PC-9 (cell line): ENCODE data around the gene DNASE2. TPM values are rescaled to one million over a fixed set of nuclear protein-coding genes. Genes with fewer than 3 reads are reported as not detected.
A peak's percentile ranks its signal among the peaks of the same experiment; 100 is the strongest.
"Not testable (repeated sequence)": the region's sequence is repeated elsewhere in the genome, so short reads cannot be mapped to it uniquely, and the experiment has no call there.

Source experiments
- BruUV-seq: library from RNA; stranded (reverse); fragments of 400-500 nt; replicated peaks from 2 replicates; lab custom pipeline; 2021; lab: Mats Ljungman, UMichigan
- CTCF ChIA-PET: fragments of 300-600 bp; sonication (Branson Sonifier 250); formaldehyde crosslinking; loops from one replicate; lab custom pipeline; 2022; ENCODE audit warnings: antibody characterized with exemption; lab: Charles Lee
- POLR2A ChIA-PET: fragments of 300-600 bp; sonication (Branson Sonifier 250); formaldehyde crosslinking; loops from one replicate; lab custom pipeline; 2022; ENCODE audit warnings: antibody characterized with exemption; ENCODE audit not compliant: unreplicated experiment; lab: Charles Lee
- DNase-seq, 2 experiments: peaks; one replicate each; pipeline versions ENCODE4 v3.0.0 to v3.0.0-alpha.2; 2015 to 2022; ENCODE audit warnings: mixed read lengths in 1 of 2
- H2AFZ ChIP-seq: fragments of 200-600 bp; sonication (generic); 2 replicates; pipeline ENCODE4 v1.8.1; 2017; ENCODE audit warnings: antibody characterized with exemption
- H3F3A ChIP-seq: fragments of 200-600 bp; sonication (generic); 2 replicates; pipeline ENCODE4 v1.8.1; 2017; ENCODE audit warnings: antibody characterized with exemption, mild to moderate bottlenecking, low read depth; ENCODE audit not compliant: insufficient read depth
- H3K27ac ChIP-seq: fragments of 200-600 bp; sonication (generic); 2 replicates; pipeline ENCODE4 v1.6.1; 2016; ENCODE audit warnings: mixed run types
- H3K27me3 ChIP-seq: fragments of 200-600 bp; sonication (generic); 2 replicates; pipeline ENCODE4 v1.6.1; 2016; ENCODE audit warnings: low read depth, mixed run types; ENCODE audit not compliant: insufficient read depth
- H3K36me3 ChIP-seq: fragments of 200-600 bp; sonication (generic); 2 replicates; pipeline ENCODE4 v1.6.1; 2016; ENCODE audit warnings: low read depth, mixed run types
- H3K4me1 ChIP-seq: fragments of 200-600 bp; sonication (generic); replicated peaks from 2 replicates; pipeline ENCODE4 v1.6.1; 2016; ENCODE audit warnings: mixed run types; ENCODE audit not compliant: insufficient read depth
- H3K4me2 ChIP-seq: fragments of 200-600 bp; sonication (generic); 2 replicates; pipeline ENCODE4 v1.6.1; 2017; ENCODE audit warnings: mixed run types
- H3K4me3 ChIP-seq: fragments of 200-600 bp; sonication (generic); 2 replicates; pipeline ENCODE4 v1.6.1; 2016; ENCODE audit warnings: mixed run types
- H3K79me2 ChIP-seq: fragments of 200-600 bp; sonication (generic); 2 replicates; pipeline ENCODE4 v1.6.1; 2017; ENCODE audit warnings: low read depth, mixed run types
- H3K9me2 ChIP-seq: fragments of 200-600 bp; sonication (generic); 2 replicates; pipeline ENCODE4 v1.8.1; 2017; ENCODE audit warnings: mild to moderate bottlenecking; ENCODE audit not compliant: insufficient read depth
- H3K9me3 ChIP-seq: fragments of 200-600 bp; sonication (generic); 2 replicates; pipeline ENCODE4 v1.8.1; 2016; ENCODE audit warnings: low read depth; ENCODE audit not compliant: insufficient read depth
- H4K20me1 ChIP-seq: fragments of 200-600 bp; sonication (generic); 2 replicates; pipeline ENCODE4 v1.8.1; 2017; ENCODE audit not compliant: insufficient read depth
- EZH2 ChIP-seq: fragments of 200-600 bp; sonication (generic); IDR thresholded peaks from 2 replicates; pipeline ENCODE4 v1.8.0; 2017; ENCODE audit warnings: antibody characterized with exemption, low read depth
- intact Hi-C: fragments of 100-400 bp; cut with micrococcal nuclease; formaldehyde crosslinking; loops from one replicate; pipeline ENCODE4 v1.10.0; 2022; ENCODE audit not compliant: unreplicated experiment
- total RNA-seq: library from RNA; stranded (reverse); gene quantifications from 2 replicates; pipeline ENCODE4 v1.2.3, GENCODE V29; 2021
- TF ChIP-seq, protein P1 (sequence below): fragments of 200-600 bp; sonication (generic); conservative IDR thresholded peaks from 2 replicates; pipeline ENCODE4 v1.6.1; 2017; ENCODE audit warnings: mixed run types, antibody characterized with exemption, mild to moderate bottlenecking, moderate library complexity

DNASE2 gene
- total RNA-seq, 1 experiment from 2014 or later = 68.4 TPM

GRCh38 chr19:12847159-12848139, 33.8 kb downstream of the DNASE2 start:
- H2AFZ ChIP-seq = peak overlapping the region; percentile 84
- H3K4me1 ChIP-seq = 0 out of 2 replicates have a peak, but pooled peaks cover 3% of the 10 kb centered on the region
- H3K27me3 ChIP-seq = no peaks in the 10 kb centered on the region
- no peak for TF ChIP-seq EZH2
- TF ChIP-seq, protein P1, sequence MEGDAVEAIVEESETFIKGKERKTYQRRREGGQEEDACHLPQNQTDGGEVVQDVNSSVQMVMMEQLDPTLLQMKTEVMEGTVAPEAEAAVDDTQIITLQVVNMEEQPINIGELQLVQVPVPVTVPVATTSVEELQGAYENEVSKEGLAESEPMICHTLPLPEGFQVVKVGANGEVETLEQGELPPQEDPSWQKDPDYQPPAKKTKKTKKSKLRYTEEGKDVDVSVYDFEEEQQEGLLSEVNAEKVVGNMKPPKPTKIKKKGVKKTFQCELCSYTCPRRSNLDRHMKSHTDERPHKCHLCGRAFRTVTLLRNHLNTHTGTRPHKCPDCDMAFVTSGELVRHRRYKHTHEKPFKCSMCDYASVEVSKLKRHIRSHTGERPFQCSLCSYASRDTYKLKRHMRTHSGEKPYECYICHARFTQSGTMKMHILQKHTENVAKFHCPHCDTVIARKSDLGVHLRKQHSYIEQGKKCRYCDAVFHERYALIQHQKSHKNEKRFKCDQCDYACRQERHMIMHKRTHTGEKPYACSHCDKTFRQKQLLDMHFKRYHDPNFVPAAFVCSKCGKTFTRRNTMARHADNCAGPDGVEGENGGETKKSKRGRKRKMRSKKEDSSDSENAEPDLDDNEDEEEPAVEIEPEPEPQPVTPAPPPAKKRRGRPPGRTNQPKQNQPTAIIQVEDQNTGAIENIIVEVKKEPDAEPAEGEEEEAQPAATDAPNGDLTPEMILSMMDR = peak; percentile 99
- DNase-seq = peak; percentile 76 to 92
- H3K79me2 ChIP-seq = no peaks in the 10 kb centered on the region
- peaks cover 12% of the 10 kb centered on the region; the same call in 1 of the 2 replicates for H3F3A ChIP-seq
- CTCF ChIA-PET = interaction anchor here (0.5 to 1.5 kb wide), 12 partner anchors 19 to 169 kb away, joined by 3 to 14 read pairs (median 4); partner anchors contain the start of genes DNASE2 and GCDH
- no TSS peak for BruUV-seq
- H3K27ac ChIP-seq = no peak overlapping the region
- no peaks in the 10 kb centered on the region for H3K36me3 ChIP-seq
- H4K20me1 ChIP-seq = no peaks in the 10 kb centered on the region
- peak overlapping the region; percentile 84 for H3K4me2 ChIP-seq
- intact Hi-C loops = loop anchor here (1.0 to 2.0 kb wide), 2 partner anchors 51 to 81 kb away; no protein-coding TSS in a partner anchor
- POLR2A ChIA-PET = interaction anchor here (0.5 to 0.7 kb wide), 2 partner anchors 52 to 447 kb away, joined by 3 to 10 read pairs; partner anchors contain the start of gene ZNF799
- H3K9me3 ChIP-seq = no peaks in the 10 kb centered on the region
- H3K9me2 ChIP-seq = no peaks in the 10 kb centered on the region
- peak overlapping the region; percentile 49; the same call in 1 of the 2 replicates for H3K4me3 ChIP-seq

GRCh38 chr19:12846613-12847012, 34.6 kb downstream of the DNASE2 start:
- not testable (repeated sequence) for H2AFZ ChIP-seq, H3K9me2 ChIP-seq, H3K27me3 ChIP-seq, H3K9me3 ChIP-seq, H3K79me2 ChIP-seq, H3K4me2 ChIP-seq, BruUV-seq, H3K4me1 ChIP-seq, DNase-seq, H4K20me1 ChIP-seq, H3K36me3 ChIP-seq, H3K4me3 ChIP-seq, H3K27ac ChIP-seq
- intact Hi-C loops = loop anchor here (1.0 to 2.0 kb wide), 2 partner anchors 50 to 80 kb away; no protein-coding TSS in a partner anchor
- ChIA-PET CTCF (interaction anchor here (0.5 to 1.5 kb wide), 3 partner anchors 80 to 1522 kb away, joined by 3 to 10 read pairs (median 5); no protein-coding TSS in a partner anchor), POLR2A (interaction anchor here (0.5 to 0.7 kb wide), 3 partner anchors 128 to 1692 kb away, joined by 4 to 10 read pairs (median 9); partner anchors contain the start of gene ZNF799)
- peaks cover 14% of the 10 kb centered on the region; the same call in 1 of the 2 replicates for H3F3A ChIP-seq

DNA sequence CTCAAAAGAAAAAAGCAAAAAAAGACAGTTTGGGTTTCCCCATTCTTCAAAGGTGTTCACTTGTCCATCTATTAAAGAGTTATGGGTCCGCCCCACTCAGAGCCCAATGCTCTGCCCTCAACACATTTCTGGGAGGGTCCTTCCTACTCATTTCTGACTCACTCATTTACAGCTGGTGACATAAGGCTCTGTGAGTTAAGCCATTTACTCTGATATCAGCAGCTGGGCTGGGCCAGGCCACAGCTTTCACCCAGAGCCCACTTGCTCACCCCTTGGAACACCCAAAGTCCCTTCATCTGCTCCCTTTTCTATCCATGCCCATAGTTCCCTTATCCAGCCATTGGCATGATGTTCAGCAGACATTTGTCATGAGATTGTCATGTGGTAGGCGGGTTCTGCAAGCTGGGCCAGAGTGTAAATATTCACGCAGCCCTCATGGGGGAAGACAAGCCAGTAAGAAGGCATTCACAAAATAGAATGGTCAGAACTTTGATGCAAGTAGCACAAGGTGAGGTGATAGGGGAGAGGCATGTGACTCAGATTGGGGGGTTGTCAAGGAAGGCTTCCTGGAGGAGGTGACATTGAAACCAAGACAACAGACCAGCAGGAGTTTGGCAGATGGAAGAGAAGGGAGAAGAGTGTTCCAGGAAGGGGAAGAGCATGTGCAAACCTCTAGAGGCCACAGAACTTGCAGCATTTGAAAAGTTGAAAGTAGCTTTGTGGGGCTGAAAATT, 37.1 kb downstream of the DNASE2 start:
- H3K27me3 ChIP-seq = no peaks in the 10 kb centered on the region

More for the DNA sequence above, 37.1 kb downstream of the DNASE2 start:
- no peak overlapping the region for H3K4me2 ChIP-seq
- DNase-seq = no peak
- no peak for TF ChIP-seq EZH2
- TF ChIP-seq, protein P1 = no peak
- no peak overlapping the region for H3K27ac ChIP-seq
- no peaks in the 10 kb centered on the region for H3K9me2 ChIP-seq
- no peak overlapping the region for H2AFZ ChIP-seq
- H3K9me3 ChIP-seq = no peaks in the 10 kb centered on the region
- CTCF ChIA-PET = interaction anchor here (0.6 to 0.7 kb wide), 2 partner anchors 487 to 888 kb away, joined by 4 read pairs; no protein-coding TSS in a partner anchor
- H3K79me2 ChIP-seq = no peaks in the 10 kb centered on the region
- H3F3A ChIP-seq = peaks cover 30% of the 10 kb centered on the region
- no TSS peak for BruUV-seq
- intact Hi-C loops = no loop called here
- H3K4me3 ChIP-seq = no peak overlapping the region
- no peaks in the 10 kb centered on the region for H4K20me1 ChIP-seq
- H3K4me1 ChIP-seq = peaks cover 10% of the 10 kb centered on the region; the same call in 1 of the 2 replicates
- H3K36me3 ChIP-seq = no peaks in the 10 kb centered on the region
- POLR2A ChIA-PET = interaction anchor here (0.6 kb wide), 1 partner anchor 51 kb away, joined by 8 read pairs; no protein-coding TSS in a partner anchor
